C4-2B (cell line): ENCODE data around the gene RNF115.

Source experiments
- ZFX ChIP-seq: fragments of 450-650 bp; IDR thresholded peaks from 2 replicates; pipeline ENCODE4 v1.6.1; 2017
- TF ChIP-seq, protein P1 (sequence below): fragments of 450-650 bp; conservative IDR thresholded peaks from 2 replicates; pipeline ENCODE4 v1.5.1; 2017; ENCODE audit warnings: mild to moderate bottlenecking

GRCh38 chr1:145705622-145706021 is 118.3 kb downstream of the RNF115 start:
- TF ChIP-seq, protein P1, sequence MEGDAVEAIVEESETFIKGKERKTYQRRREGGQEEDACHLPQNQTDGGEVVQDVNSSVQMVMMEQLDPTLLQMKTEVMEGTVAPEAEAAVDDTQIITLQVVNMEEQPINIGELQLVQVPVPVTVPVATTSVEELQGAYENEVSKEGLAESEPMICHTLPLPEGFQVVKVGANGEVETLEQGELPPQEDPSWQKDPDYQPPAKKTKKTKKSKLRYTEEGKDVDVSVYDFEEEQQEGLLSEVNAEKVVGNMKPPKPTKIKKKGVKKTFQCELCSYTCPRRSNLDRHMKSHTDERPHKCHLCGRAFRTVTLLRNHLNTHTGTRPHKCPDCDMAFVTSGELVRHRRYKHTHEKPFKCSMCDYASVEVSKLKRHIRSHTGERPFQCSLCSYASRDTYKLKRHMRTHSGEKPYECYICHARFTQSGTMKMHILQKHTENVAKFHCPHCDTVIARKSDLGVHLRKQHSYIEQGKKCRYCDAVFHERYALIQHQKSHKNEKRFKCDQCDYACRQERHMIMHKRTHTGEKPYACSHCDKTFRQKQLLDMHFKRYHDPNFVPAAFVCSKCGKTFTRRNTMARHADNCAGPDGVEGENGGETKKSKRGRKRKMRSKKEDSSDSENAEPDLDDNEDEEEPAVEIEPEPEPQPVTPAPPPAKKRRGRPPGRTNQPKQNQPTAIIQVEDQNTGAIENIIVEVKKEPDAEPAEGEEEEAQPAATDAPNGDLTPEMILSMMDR: no peak
- TF ChIP-seq ZFX: no peak
